Epithelial cell of proximal tubule (primary cell): ENCODE data around the gene GNS. TPM values are rescaled to one million over a fixed set of nuclear protein-coding genes. Genes with fewer than 3 reads are reported as not detected.

Experiments used
- DNase-seq: peaks from one replicate; pipeline ENCODE4 v3.0.0-alpha.2; 2011; ENCODE audit warnings: low read depth
- H3K4me3 ChIP-seq: 2 replicates; pipeline ENCODE4 v1.5.1; 2011; ENCODE audit warnings: low read depth, mild to moderate bottlenecking, low read length
- CTCF ChIP-seq: conservative IDR thresholded peaks from 2 replicates; pipeline ENCODE4 v1.5.1; 2012; ENCODE audit warnings: low read depth, mild to moderate bottlenecking, low read length
- total RNA-seq: library from RNA; depleted of rRNA; stranded (reverse); fragments of >200 nt; gene quantifications from 2 replicates; pipeline ENCODE4 v1.2.3, GENCODE V29; 2015

The GNS gene
- total RNA-seq, 1 donor from 2014 or later: 63.9 TPM

GRCh38 chr12:64678835-64679234 lies 80.4 kb downstream of the GNS start:
- no peak for TF ChIP-seq CTCF
- no peak overlapping the region for H3K4me3 ChIP-seq
- no peak for DNase-seq

GRCh38 chr12:64678248-64678647 lies 81.0 kb downstream of the GNS start:
- no peak overlapping the region for H3K4me3 ChIP-seq
- TF ChIP-seq CTCF: peak; percentile 24
- DNase-seq: no peak

- H3K4me3 ChIP-seq: no peak overlapping the region
- TF ChIP-seq CTCF: no peak
- DNase-seq: no peak
Measured at GRCh38 chr12:64675795-64676194, 83.4 kb downstream of the GNS start.

GRCh38 chr12:64674367-64674922 lies 84.8 kb downstream of the GNS start:
- no peak for DNase-seq
- no peak for TF ChIP-seq CTCF
- H3K4me3 ChIP-seq: no peak overlapping the region

GRCh38 chr12:64673490-64674169 lies 85.6 kb downstream of the GNS start:
- DNase-seq: no peak
- no peak for TF ChIP-seq CTCF
- no peak overlapping the region for H3K4me3 ChIP-seq

GRCh38 chr12:64672925-64673409 lies 86.2 kb downstream of the GNS start:
- DNase-seq: no peak
- H3K4me3 ChIP-seq: no peak overlapping the region

More at GRCh38 chr12:64672925-64673409, 86.2 kb downstream of the GNS start:
- TF ChIP-seq CTCF: no peak
